ENCODE data around the gene GJB6. TPM values are rescaled to one million over a fixed set of nuclear protein-coding genes. Genes with fewer than 3 reads are reported as not detected.

The GJB6 gene
- total and polyA plus RNA-seq, 5 donors from 2014 or later: 3.9 to 13.8 (median 5.6) TPM

GRCh38 chr13:20191311-20192157 lies 40.6 kb downstream of the GJB6 start:
- H3K4me1 ChIP-seq (ENCODE audit: control insufficient read depth, insufficient read depth, low read length, poor library complexity, severe bottlenecking): peaks cover 29% of the 10 kb centered on the region
- Mint-ChIP-seq H3K36me3 (no peaks in the 10 kb centered on the region), H3K27me3 (peaks cover 75% of the 10 kb centered on the region), H3K4me3 (peak overlapping the region; percentile 66 to 90 (median 68)), H3K9me3 (no peaks in the 10 kb centered on the region), H3K4me1 (peaks cover 0 to 27% (median 18%) of the 10 kb centered on the region in 4 donors), H3K27ac (peak overlapping the region in 1 of 3 donors; percentile 46)
- DNase-seq: no peak
- peak overlapping the region; percentile 34 for H3K4me3 ChIP-seq (ENCODE audit: low read depth, low read length)
- no peak overlapping the region for H3K27ac ChIP-seq (ENCODE audit: insufficient read depth, low read length, poor library complexity, severe bottlenecking)
- H3K27me3 ChIP-seq (ENCODE audit: control insufficient read depth, insufficient read depth, low read length): peaks cover 41% of the 10 kb centered on the region
- H3K36me3 ChIP-seq (ENCODE audit: control insufficient read depth, insufficient read depth, low read length): no peaks in the 10 kb centered on the region
- no peak for ATAC-seq (ENCODE audit: low read depth in 2 of 2)
- H3K9me3 ChIP-seq (ENCODE audit: control insufficient read depth in 2 of 2, low read length in 2 of 2): no peaks in the 10 kb centered on the region

GRCh38 chr13:20190481-20191310 lies 41.4 kb downstream of the GJB6 start:
- no peak overlapping the region for H3K27ac ChIP-seq (ENCODE audit: insufficient read depth, low read length, poor library complexity, severe bottlenecking)
- no peak overlapping the region for H3K4me3 ChIP-seq (ENCODE audit: low read depth, low read length)
- Mint-ChIP-seq H3K9me3 (no peaks in the 10 kb centered on the region), H3K36me3 (no peaks in the 10 kb centered on the region), H3K27ac (no peak overlapping the region), H3K4me3 (peak overlapping the region in 2 of 4 donors; percentile 68 to 90), H3K4me1 (peaks cover 0 to 27% (median 18%) of the 10 kb centered on the region in 4 donors), H3K27me3 (peaks cover 72% of the 10 kb centered on the region)
- H3K36me3 ChIP-seq (ENCODE audit: control insufficient read depth, insufficient read depth, low read length): no peaks in the 10 kb centered on the region
- no peak for DNase-seq
- no peak for ATAC-seq (ENCODE audit: low read depth in 2 of 2)
- H3K9me3 ChIP-seq (ENCODE audit: control insufficient read depth in 2 of 2, low read length in 2 of 2): no peaks in the 10 kb centered on the region
- peaks cover 32% of the 10 kb centered on the region for H3K27me3 ChIP-seq (ENCODE audit: control insufficient read depth, insufficient read depth, low read length)
- peaks cover 29% of the 10 kb centered on the region for H3K4me1 ChIP-seq (ENCODE audit: control insufficient read depth, insufficient read depth, low read length, poor library complexity, severe bottlenecking)

GRCh38 chr13:20190076-20190475 lies 42.0 kb downstream of the GJB6 start:
- no peak for DNase-seq
- Histone ChIP-seq H3K4me1 (ENCODE audit: control insufficient read depth, insufficient read depth, low read length, poor library complexity, severe bottlenecking) (peaks cover 29% of the 10 kb centered on the region), H3K36me3 (ENCODE audit: control insufficient read depth, insufficient read depth, low read length) (no peaks in the 10 kb centered on the region), H3K27ac (ENCODE audit: insufficient read depth, low read length, poor library complexity, severe bottlenecking) (no peak overlapping the region), H3K4me3 (ENCODE audit: low read depth, low read length) (no peak overlapping the region), H3K9me3 (ENCODE audit: control insufficient read depth in 2 of 2, low read length in 2 of 2) (no peaks in the 10 kb centered on the region), H3K27me3 (ENCODE audit: control insufficient read depth, insufficient read depth, low read length) (peaks cover 27% of the 10 kb centered on the region)
- Mint-ChIP-seq H3K4me3 (no peak overlapping the region), H3K9me3 (no peaks in the 10 kb centered on the region), H3K4me1 (peaks cover 0 to 27% (median 18%) of the 10 kb centered on the region in 4 donors), H3K27me3 (peaks cover 66% of the 10 kb centered on the region), H3K27ac (no peak overlapping the region), H3K36me3 (no peaks in the 10 kb centered on the region)
- no peak for ATAC-seq (ENCODE audit: low read depth in 2 of 2)

GRCh38 chr13:20188667-20189553 lies 43.2 kb downstream of the GJB6 start:
- Histone ChIP-seq H3K9me3 (ENCODE audit: control insufficient read depth in 2 of 2, low read length in 2 of 2) (no peaks in the 10 kb centered on the region), H3K4me1 (ENCODE audit: control insufficient read depth, insufficient read depth, low read length, poor library complexity, severe bottlenecking) (peaks cover 22% of the 10 kb centered on the region), H3K36me3 (ENCODE audit: control insufficient read depth, insufficient read depth, low read length) (no peaks in the 10 kb centered on the region), H3K27me3 (ENCODE audit: control insufficient read depth, insufficient read depth, low read length) (peaks cover 17% of the 10 kb centered on the region), H3K4me3 (ENCODE audit: low read depth, low read length) (no peak overlapping the region), H3K27ac (ENCODE audit: insufficient read depth, low read length, poor library complexity, severe bottlenecking) (no peak overlapping the region)
- no peak for ATAC-seq (ENCODE audit: low read depth in 2 of 2)
- H3K27me3 Mint-ChIP-seq: peaks cover 54% of the 10 kb centered on the region
- H3K9me3 Mint-ChIP-seq: no peaks in the 10 kb centered on the region
- peak in 1 of 3 donors; percentile 35 for DNase-seq
- peaks cover 0 to 16% (median 7%) of the 10 kb centered on the region in 4 donors for H3K4me1 Mint-ChIP-seq
- no peaks in the 10 kb centered on the region for H3K36me3 Mint-ChIP-seq
- no peak overlapping the region for H3K4me3 Mint-ChIP-seq
- peak overlapping the region in 1 of 3 donors; percentile 48 for H3K27ac Mint-ChIP-seq

- Mint-ChIP-seq H3K9me3 (peaks cover 0 to 2% (median 0%) of the 10 kb centered on the region in 7 donors), H3K27me3 (peaks cover 55% of the 10 kb centered on the region), H3K4me1 (peaks cover 0 to 8% (median under 1%) of the 10 kb centered on the region in 4 donors), H3K27ac (no peak overlapping the region), H3K4me3 (no peak overlapping the region), H3K36me3 (no peaks in the 10 kb centered on the region)
- DNase-seq (no peak), ATAC-seq (ENCODE audit: low read depth in 2 of 2) (no peak)
- Histone ChIP-seq H3K4me3 (ENCODE audit: low read depth, low read length) (no peak overlapping the region), H3K4me1 (ENCODE audit: control insufficient read depth, insufficient read depth, low read length, poor library complexity, severe bottlenecking) (peaks cover under 1% of the 10 kb centered on the region), H3K36me3 (ENCODE audit: control insufficient read depth, insufficient read depth, low read length) (no peaks in the 10 kb centered on the region), H3K27me3 (ENCODE audit: control insufficient read depth, insufficient read depth, low read length) (peaks cover 10% of the 10 kb centered on the region), H3K27ac (ENCODE audit: insufficient read depth, low read length, poor library complexity, severe bottlenecking) (no peak overlapping the region), H3K9me3 (ENCODE audit: control insufficient read depth in 2 of 2, low read length in 2 of 2) (no peaks in the 10 kb centered on the region)
Measured at GRCh38 chr13:20186771-20187170, 45.3 kb downstream of the GJB6 start.

GRCh38 chr13:20185366-20186056 lies 46.6 kb downstream of the GJB6 start:
- Histone ChIP-seq H3K4me1 (ENCODE audit: control insufficient read depth, insufficient read depth, low read length, poor library complexity, severe bottlenecking) (no peaks in the 10 kb centered on the region), H3K9me3 (ENCODE audit: control insufficient read depth in 2 of 2, low read length in 2 of 2) (no peaks in the 10 kb centered on the region), H3K4me3 (ENCODE audit: low read depth, low read length) (no peak overlapping the region), H3K36me3 (ENCODE audit: control insufficient read depth, insufficient read depth, low read length) (no peaks in the 10 kb centered on the region), H3K27me3 (ENCODE audit: control insufficient read depth, insufficient read depth, low read length) (peaks cover 12% of the 10 kb centered on the region), H3K27ac (ENCODE audit: insufficient read depth, low read length, poor library complexity, severe bottlenecking) (no peak overlapping the region)
- ATAC-seq (ENCODE audit: low read depth in 2 of 2) (no peak), DNase-seq (no peak)
- H3K9me3 Mint-ChIP-seq: peaks cover 0 to 2% (median 0%) of the 10 kb centered on the region in 7 donors
- no peak overlapping the region for H3K4me3 Mint-ChIP-seq
- H3K4me1 Mint-ChIP-seq: peaks cover 0 to 3% (median 0%) of the 10 kb centered on the region in 4 donors
- no peak overlapping the region for H3K27ac Mint-ChIP-seq
- H3K27me3 Mint-ChIP-seq: peaks cover 49% of the 10 kb centered on the region
- H3K36me3 Mint-ChIP-seq: no peaks in the 10 kb centered on the region
